Measurements from ENCODE around the gene JARID2.
"Not testable (repeated sequence)": the region's sequence is repeated elsewhere in the genome, so short reads cannot be mapped to it uniquely, and the experiment has no call there.

The JARID2 gene

GRCh38 chr6:15405129-15406068 lies 159.5 kb downstream of the JARID2 start:
- no peak for DNase-seq

GRCh38 chr6:15406452-15406851 lies 160.6 kb downstream of the JARID2 start:
- no peak for DNase-seq

- no peak for DNase-seq
These were observed 162.1 kb downstream of the JARID2 start for GRCh38 chr6:15408008-15408407.

- DNase-seq = no peak
These were observed 162.9 kb downstream of the JARID2 start for GRCh38 chr6:15408758-15409157.

GRCh38 chr6:15409301-15410125 lies 163.6 kb downstream of the JARID2 start:
- no peak for DNase-seq

GRCh38 chr6:15410126-15410391 lies 164.2 kb downstream of the JARID2 start:
- DNase-seq = no peak

GRCh38 chr6:15410752-15411151 lies 164.9 kb downstream of the JARID2 start:
- no peak for DNase-seq

- no peak for DNase-seq
These were observed 165.9 kb downstream of the JARID2 start for GRCh38 chr6:15411766-15412165.

GRCh38 chr6:15412767-15413166 lies 166.9 kb downstream of the JARID2 start:
- DNase-seq = no peak

GRCh38 chr6:15413466-15414234 lies 167.8 kb downstream of the JARID2 start:
- DNase-seq = peak; percentile 47

- no peak for DNase-seq
These were observed 168.4 kb downstream of the JARID2 start for GRCh38 chr6:15414235-15414612.

- not testable (repeated sequence) for DNase-seq
These were observed 169.8 kb downstream of the JARID2 start for GRCh38 chr6:15415622-15416021.

- no peak for DNase-seq
These were observed 171.2 kb downstream of the JARID2 start for GRCh38 chr6:15416932-15417509.

GRCh38 chr6:15417811-15418210 lies 171.9 kb downstream of the JARID2 start:
- no peak for DNase-seq

- DNase-seq = no peak
These were observed 173.6 kb downstream of the JARID2 start for GRCh38 chr6:15419493-15419892.

GRCh38 chr6:15420959-15421438 lies 175.1 kb downstream of the JARID2 start:
- DNase-seq = no peak

GRCh38 chr6:15421945-15422733 lies 176.3 kb downstream of the JARID2 start:
- no peak for DNase-seq

- no peak for DNase-seq
These were observed 177.6 kb downstream of the JARID2 start for GRCh38 chr6:15423286-15423993.

- no peak for DNase-seq
These were observed 180.1 kb downstream of the JARID2 start for GRCh38 chr6:15425947-15426346.

GRCh38 chr6:15426395-15426794 lies 180.5 kb downstream of the JARID2 start:
- DNase-seq = no peak

GRCh38 chr6:15426901-15427300 lies 181.0 kb downstream of the JARID2 start:
- DNase-seq = no peak

Measured in NCI-H524 treated with DMSO at 0.1 percent for 48 hours (cell line).